HL-60 (cell line): ENCODE measurements around the gene SPPL2C.

ENCODE experiments used
- GABPA ChIP-seq: IDR thresholded peaks from 2 replicates; pipeline ENCODE4 v1.6.1; 2012; ENCODE audit warnings: low read depth
- POLR2AphosphoS5 ChIP-seq: IDR thresholded peaks from 2 replicates; pipeline ENCODE4 v1.6.1; 2012; ENCODE audit warnings: low read depth
- REST ChIP-seq: IDR thresholded peaks from 2 replicates; pipeline ENCODE4 v1.6.1; 2012; ENCODE audit warnings: low read depth; ENCODE audit not compliant: insufficient replicate concordance
- SPI1 ChIP-seq: IDR thresholded peaks from 2 replicates; pipeline ENCODE4 v1.6.1; 2012; ENCODE audit warnings: low read depth, mild to moderate bottlenecking, borderline replicate concordance
- TF ChIP-seq, protein P1 (sequence below): IDR thresholded peaks from one replicate; pipeline ENCODE4 v1.5.1; 2011; ENCODE audit warnings: low read length, control low read depth, inconsistent platforms; ENCODE audit not compliant: insufficient read depth

DNA sequence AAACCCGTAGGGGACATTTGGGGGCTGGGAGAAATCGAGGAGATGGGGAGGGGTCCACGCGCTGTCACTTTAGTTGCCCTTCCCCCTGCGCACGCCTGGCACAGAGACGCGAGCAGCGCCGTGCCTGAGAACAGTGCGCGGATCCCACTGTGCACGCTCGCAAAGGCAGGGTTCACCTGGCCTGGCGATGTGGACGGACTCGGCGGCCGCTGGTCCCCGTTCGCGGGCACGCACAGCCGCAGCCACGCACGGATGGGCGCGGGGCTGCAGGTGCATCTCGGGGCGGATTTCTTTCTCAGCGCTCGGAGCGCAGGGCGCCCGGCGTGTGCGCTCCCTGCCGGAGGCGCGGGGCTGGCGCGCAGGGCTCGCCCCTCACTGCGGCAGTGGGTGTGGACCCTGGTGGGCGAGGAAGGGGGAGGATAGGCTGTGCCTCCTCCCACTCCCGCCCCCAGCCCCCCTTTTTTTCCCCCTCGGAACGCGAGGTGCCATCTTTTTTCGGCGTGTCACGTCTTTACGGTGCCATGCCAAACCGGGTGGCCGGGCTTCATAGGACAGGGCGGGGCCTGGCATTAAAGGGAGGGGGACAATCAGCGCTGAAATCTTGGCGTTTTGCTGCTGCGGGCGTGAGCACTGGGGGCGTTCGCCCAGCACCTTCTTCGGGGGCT lies 50.8 kb downstream of the SPPL2C start:
- TF ChIP-seq, protein P1, sequence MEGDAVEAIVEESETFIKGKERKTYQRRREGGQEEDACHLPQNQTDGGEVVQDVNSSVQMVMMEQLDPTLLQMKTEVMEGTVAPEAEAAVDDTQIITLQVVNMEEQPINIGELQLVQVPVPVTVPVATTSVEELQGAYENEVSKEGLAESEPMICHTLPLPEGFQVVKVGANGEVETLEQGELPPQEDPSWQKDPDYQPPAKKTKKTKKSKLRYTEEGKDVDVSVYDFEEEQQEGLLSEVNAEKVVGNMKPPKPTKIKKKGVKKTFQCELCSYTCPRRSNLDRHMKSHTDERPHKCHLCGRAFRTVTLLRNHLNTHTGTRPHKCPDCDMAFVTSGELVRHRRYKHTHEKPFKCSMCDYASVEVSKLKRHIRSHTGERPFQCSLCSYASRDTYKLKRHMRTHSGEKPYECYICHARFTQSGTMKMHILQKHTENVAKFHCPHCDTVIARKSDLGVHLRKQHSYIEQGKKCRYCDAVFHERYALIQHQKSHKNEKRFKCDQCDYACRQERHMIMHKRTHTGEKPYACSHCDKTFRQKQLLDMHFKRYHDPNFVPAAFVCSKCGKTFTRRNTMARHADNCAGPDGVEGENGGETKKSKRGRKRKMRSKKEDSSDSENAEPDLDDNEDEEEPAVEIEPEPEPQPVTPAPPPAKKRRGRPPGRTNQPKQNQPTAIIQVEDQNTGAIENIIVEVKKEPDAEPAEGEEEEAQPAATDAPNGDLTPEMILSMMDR: no peak
- TF ChIP-seq POLR2AphosphoS5 (no peak), GABPA (no peak), REST (no peak), SPI1 (no peak)
